Astrocyte (in vitro differentiated cells and primary cell): Measurements from ENCODE around the gene NLRP14. TPM values are rescaled to one million over a fixed set of nuclear protein-coding genes. Genes with fewer than 3 reads are reported as not detected.

ENCODE experiments used
- DNase-seq: peaks from one replicate; pipeline ENCODE4 v3.0.0-alpha.2; 2010; ENCODE audit warnings: low read depth
- FAIRE-seq: peaks from 2 replicates; lab custom pipeline; 2011; peaks lifted over from hg19 to GRCh38; lab: Jason Lieb, UNC
- H2AFZ ChIP-seq: 2 replicates; pipeline ENCODE4 v1.6.0; 2012; ENCODE audit warnings: low read depth, low read length, inconsistent platforms
- H3K27ac ChIP-seq: 2 replicates; pipeline ENCODE4 v1.5.1; 2011; ENCODE audit warnings: low read depth, low read length, inconsistent platforms
- H3K27me3 ChIP-seq: 2 replicates; pipeline ENCODE4 v1.6.0; 2011; ENCODE audit warnings: low read length, inconsistent platforms; ENCODE audit not compliant: insufficient read depth
- H3K36me3 ChIP-seq: 2 replicates; pipeline ENCODE4 v1.5.1; 2011; ENCODE audit warnings: low read length, inconsistent platforms; ENCODE audit not compliant: insufficient read depth
- H3K4me1 ChIP-seq: 2 replicates; pipeline ENCODE4 v1.5.1; 2011; ENCODE audit warnings: low read length, inconsistent platforms; ENCODE audit not compliant: insufficient read depth
- H3K4me2 ChIP-seq: 2 replicates; pipeline ENCODE4 v1.6.0; 2012; ENCODE audit warnings: low read length, inconsistent platforms
- H3K4me3 ChIP-seq: 2 replicates; pipeline ENCODE4 v1.5.1; 2011; ENCODE audit warnings: low read depth, mild to moderate bottlenecking, low read length, inconsistent platforms; ENCODE audit not compliant: insufficient read depth
- H3K79me2 ChIP-seq: 2 replicates; pipeline ENCODE4 v1.6.0; 2012; ENCODE audit warnings: mild to moderate bottlenecking, low read length, inconsistent platforms; ENCODE audit not compliant: insufficient read depth
- H3K9ac ChIP-seq: 2 replicates; pipeline ENCODE4 v1.6.0; 2012; ENCODE audit warnings: mild to moderate bottlenecking, low read length, inconsistent platforms
- H3K9me3 ChIP-seq: 2 replicates; pipeline ENCODE4 v1.5.1; 2012; ENCODE audit warnings: low read depth, mild to moderate bottlenecking, low read length, inconsistent platforms; ENCODE audit not compliant: insufficient read depth
- H4K20me1 ChIP-seq: 2 replicates; pipeline ENCODE4 v1.6.0; 2012; ENCODE audit warnings: low read length, inconsistent platforms; ENCODE audit not compliant: insufficient read depth
- H3K27ac Mint-ChIP-seq: one replicate; pipeline ENCODE4 v1.8.0; 2021; ENCODE audit warnings: mild to moderate bottlenecking, mixed read lengths; ENCODE audit not compliant: unreplicated experiment
- H3K27me3 Mint-ChIP-seq: one replicate; pipeline ENCODE4 v1.8.0; 2021; ENCODE audit warnings: low read depth, mixed read lengths; ENCODE audit not compliant: unreplicated experiment
- H3K36me3 Mint-ChIP-seq: one replicate; pipeline ENCODE4 v1.8.0; 2021; ENCODE audit warnings: low read depth, mixed read lengths; ENCODE audit not compliant: unreplicated experiment
- H3K4me1 Mint-ChIP-seq: one replicate; pipeline ENCODE4 v1.8.0; 2021; ENCODE audit warnings: low read depth, mixed read lengths; ENCODE audit not compliant: unreplicated experiment
- H3K4me3 Mint-ChIP-seq: one replicate; pipeline ENCODE4 v1.8.0; 2021; ENCODE audit warnings: mild to moderate bottlenecking, moderate library complexity, mixed read lengths; ENCODE audit not compliant: unreplicated experiment
- H3K9me3 Mint-ChIP-seq: one replicate; pipeline ENCODE4 v1.8.0; 2021; ENCODE audit warnings: mild to moderate bottlenecking, mixed read lengths; ENCODE audit not compliant: unreplicated experiment
- CTCF ChIP-seq: IDR thresholded peaks from 2 replicates; pipeline ENCODE4 v1.5.1; 2011; ENCODE audit warnings: low read depth, mild to moderate bottlenecking, inconsistent platforms, low read length, moderate library complexity; ENCODE audit not compliant: insufficient read depth
- EZH2 ChIP-seq: IDR thresholded peaks from 2 replicates; pipeline ENCODE4 v1.6.1; 2012; ENCODE audit warnings: mild to moderate bottlenecking, low read length, inconsistent platforms; ENCODE audit not compliant: insufficient read depth
- total RNA-seq: library from RNA; stranded (reverse); gene quantifications from 2 replicates; pipeline ENCODE4 v1.2.1, GENCODE V29; 2021

NLRP14 gene
- total RNA-seq, 1 donor from 2014 or later = not detected

- Mint-ChIP-seq H3K9me3 (no peaks in the 10 kb centered on the region), H3K4me1 (peaks cover 3% of the 10 kb centered on the region), H3K27me3 (no peaks in the 10 kb centered on the region), H3K27ac (no peak overlapping the region), H3K36me3 (no peaks in the 10 kb centered on the region), H3K4me3 (no peak overlapping the region)
- FAIRE-seq = no peak
- no peaks in the 10 kb centered on the region for H3K27me3 ChIP-seq
- DNase-seq = no peak
- TF ChIP-seq EZH2 = no peak
- no peak for TF ChIP-seq CTCF
- H4K20me1 ChIP-seq = no peaks in the 10 kb centered on the region
- H2AFZ ChIP-seq = no peak overlapping the region
- no peaks in the 10 kb centered on the region for H3K36me3 ChIP-seq
- H3K79me2 ChIP-seq = no peaks in the 10 kb centered on the region
- no peak overlapping the region for H3K4me2 ChIP-seq
- H3K9me3 ChIP-seq = no peaks in the 10 kb centered on the region
- H3K27ac ChIP-seq = no peak overlapping the region
- H3K4me3 ChIP-seq = no peak overlapping the region
- H3K4me1 ChIP-seq = no peaks in the 10 kb centered on the region
- H3K9ac ChIP-seq = no peak overlapping the region
These were observed 33.8 kb upstream of the NLRP14 start for GRCh38 chr11:6986487-6986886.

- no peak overlapping the region for H3K9ac ChIP-seq
- no peak overlapping the region for H3K27ac ChIP-seq
- no peak overlapping the region for H3K4me2 ChIP-seq
- no peaks in the 10 kb centered on the region for H3K27me3 Mint-ChIP-seq
- no peak overlapping the region for H3K4me3 Mint-ChIP-seq
- H3K4me1 Mint-ChIP-seq = peaks cover 23% of the 10 kb centered on the region
- H3K79me2 ChIP-seq = no peaks in the 10 kb centered on the region
- no peaks in the 10 kb centered on the region for H3K9me3 Mint-ChIP-seq
- DNase-seq = peak; percentile 26
- H4K20me1 ChIP-seq = no peaks in the 10 kb centered on the region
- H2AFZ ChIP-seq = no peak overlapping the region
- no peak overlapping the region for H3K27ac Mint-ChIP-seq
- no peak for FAIRE-seq
- H3K4me1 ChIP-seq = peaks cover 13% of the 10 kb centered on the region
- H3K27me3 ChIP-seq = no peaks in the 10 kb centered on the region
- H3K9me3 ChIP-seq = no peaks in the 10 kb centered on the region
- H3K4me3 ChIP-seq = no peak overlapping the region
- no peak for TF ChIP-seq EZH2
- TF ChIP-seq CTCF = no peak
- no peaks in the 10 kb centered on the region for H3K36me3 Mint-ChIP-seq
- no peaks in the 10 kb centered on the region for H3K36me3 ChIP-seq
These were observed 31.8 kb upstream of the NLRP14 start for GRCh38 chr11:6988506-6988905.

GRCh38 chr11:6991227-6991626, 29.1 kb upstream of the NLRP14 start:
- Histone ChIP-seq H2AFZ (no peak overlapping the region), H3K79me2 (no peaks in the 10 kb centered on the region), H4K20me1 (no peaks in the 10 kb centered on the region), H3K36me3 (no peaks in the 10 kb centered on the region), H3K27ac (no peak overlapping the region), H3K27me3 (no peaks in the 10 kb centered on the region), H3K9me3 (no peaks in the 10 kb centered on the region), H3K4me1 (peaks cover 13% of the 10 kb centered on the region), H3K4me2 (no peak overlapping the region), H3K9ac (no peak overlapping the region), H3K4me3 (no peak overlapping the region)
- H3K27ac Mint-ChIP-seq = no peak overlapping the region
- H3K9me3 Mint-ChIP-seq = no peaks in the 10 kb centered on the region
- FAIRE-seq (no peak), DNase-seq (no peak)
- H3K27me3 Mint-ChIP-seq = no peaks in the 10 kb centered on the region
- peaks cover 23% of the 10 kb centered on the region for H3K4me1 Mint-ChIP-seq
- no peak overlapping the region for H3K4me3 Mint-ChIP-seq
- no peaks in the 10 kb centered on the region for H3K36me3 Mint-ChIP-seq
- no peak for TF ChIP-seq CTCF
- TF ChIP-seq EZH2 = no peak
